Frontal cortex (tissue), 4 donors: ENCODE measurements around the gene F3. TPM values are rescaled to one million over a fixed set of nuclear protein-coding genes. Genes with fewer than 3 reads are reported as not detected.

ENCODE experiments used
- DNase-seq, 2 donors: peaks; one replicate each; pipeline ENCODE4 v3.0.0; 2012; ENCODE audit warnings: low spot score in 2 of 2
- FAIRE-seq: peaks from 2 replicates; lab custom pipeline; 2012; peaks lifted over from hg19 to GRCh38; lab: Jason Lieb, UNC
- total RNA-seq: library from RNA; depleted of rRNA; stranded (reverse); fragments of >200 nt; gene quantifications from one replicate; pipeline ENCODE4 v1.2.3, GENCODE V29; 2014
- donor health status: control.
- donor health status: control.
- donor health status: control.

The F3 gene
- total RNA-seq, 1 donor from 2014 or later: 24.9 TPM

DNA sequence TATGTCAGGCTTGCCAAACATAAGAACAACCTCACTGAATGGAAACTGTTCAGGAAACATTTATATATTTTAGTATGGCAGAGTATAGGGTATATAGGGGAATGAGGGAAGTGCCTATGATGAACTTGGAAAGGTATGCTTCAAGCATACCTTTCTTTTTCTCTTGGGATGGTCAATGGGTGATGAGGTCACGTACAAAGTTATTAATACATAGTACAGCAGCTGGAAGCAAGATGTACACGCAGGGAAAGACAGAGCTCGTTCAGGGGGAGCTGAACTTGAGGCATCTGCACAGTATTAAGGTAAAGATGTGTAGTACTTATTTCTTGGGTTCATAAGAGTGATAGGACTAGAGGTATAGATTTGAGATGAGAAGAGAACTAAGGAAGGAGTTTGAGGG is 61.9 kb downstream of the F3 start:
- DNase-seq: no peak
- no peak for FAIRE-seq

Other genes with a start within 250 kb of the F3 start
- gene ABCD3, start 123.4 kb downstream of the F3 start, total RNA-seq: 94.2 TPM